WERI-Rb-1 (cell line): ENCODE data around the gene VWA5B1.

Experiments used
- DNase-seq: peaks from one replicate; pipeline ENCODE4 v3.0.0-alpha.2; 2020
- H3K27ac ChIP-seq: fragments of 250-450 bp; sonication (Bioruptor Pico); 2 replicates; pipeline ENCODE4 v1.5.1; 2020; ENCODE audit warnings: mild to moderate bottlenecking, moderate library complexity
- H3K27me3 ChIP-seq: fragments of 250-450 bp; sonication (Bioruptor Pico); 2 replicates; pipeline ENCODE4 v1.5.1; 2021; ENCODE audit warnings: mild to moderate bottlenecking, low read depth, moderate library complexity; ENCODE audit not compliant: insufficient read depth, severe bottlenecking
- H3K36me3 ChIP-seq: fragments of 250-450 bp; sonication (Bioruptor Pico); 2 replicates; pipeline ENCODE4 v1.5.1; 2020; ENCODE audit warnings: mild to moderate bottlenecking, moderate library complexity
- H3K4me3 ChIP-seq: 2 replicates; pipeline ENCODE4 v1.5.1; 2011; ENCODE audit warnings: low read depth, mild to moderate bottlenecking, control low read depth, low read length
- H3K9me3 ChIP-seq: fragments of 250-450 bp; sonication (Bioruptor Pico); 2 replicates; pipeline ENCODE4 v1.5.1; 2021; ENCODE audit warnings: mild to moderate bottlenecking, moderate library complexity; ENCODE audit not compliant: severe bottlenecking
- TF ChIP-seq, protein P1 (sequence below): IDR thresholded peaks from 2 replicates; pipeline ENCODE4 v1.5.1; 2011; ENCODE audit warnings: low read depth, mild to moderate bottlenecking, control low read depth, inconsistent platforms, low read length

The VWA5B1 gene

GRCh38 chr1:20355101-20355827, 64.6 kb downstream of the VWA5B1 start:
- Histone ChIP-seq H3K27ac (no peak overlapping the region), H3K36me3 (no peaks in the 10 kb centered on the region), H3K4me3 (no peak overlapping the region), H3K9me3 (no peaks in the 10 kb centered on the region), H3K27me3 (no peaks in the 10 kb centered on the region)
- TF ChIP-seq, protein P1, sequence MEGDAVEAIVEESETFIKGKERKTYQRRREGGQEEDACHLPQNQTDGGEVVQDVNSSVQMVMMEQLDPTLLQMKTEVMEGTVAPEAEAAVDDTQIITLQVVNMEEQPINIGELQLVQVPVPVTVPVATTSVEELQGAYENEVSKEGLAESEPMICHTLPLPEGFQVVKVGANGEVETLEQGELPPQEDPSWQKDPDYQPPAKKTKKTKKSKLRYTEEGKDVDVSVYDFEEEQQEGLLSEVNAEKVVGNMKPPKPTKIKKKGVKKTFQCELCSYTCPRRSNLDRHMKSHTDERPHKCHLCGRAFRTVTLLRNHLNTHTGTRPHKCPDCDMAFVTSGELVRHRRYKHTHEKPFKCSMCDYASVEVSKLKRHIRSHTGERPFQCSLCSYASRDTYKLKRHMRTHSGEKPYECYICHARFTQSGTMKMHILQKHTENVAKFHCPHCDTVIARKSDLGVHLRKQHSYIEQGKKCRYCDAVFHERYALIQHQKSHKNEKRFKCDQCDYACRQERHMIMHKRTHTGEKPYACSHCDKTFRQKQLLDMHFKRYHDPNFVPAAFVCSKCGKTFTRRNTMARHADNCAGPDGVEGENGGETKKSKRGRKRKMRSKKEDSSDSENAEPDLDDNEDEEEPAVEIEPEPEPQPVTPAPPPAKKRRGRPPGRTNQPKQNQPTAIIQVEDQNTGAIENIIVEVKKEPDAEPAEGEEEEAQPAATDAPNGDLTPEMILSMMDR, result no peak
- no peak for DNase-seq

GRCh38 chr1:20355828-20356735, 65.4 kb downstream of the VWA5B1 start:
- no peak for DNase-seq
- Histone ChIP-seq H3K9me3 (no peaks in the 10 kb centered on the region), H3K36me3 (no peaks in the 10 kb centered on the region), H3K27me3 (no peaks in the 10 kb centered on the region), H3K27ac (no peak overlapping the region), H3K4me3 (no peak overlapping the region)
- TF ChIP-seq, protein P1, result no peak

DNA sequence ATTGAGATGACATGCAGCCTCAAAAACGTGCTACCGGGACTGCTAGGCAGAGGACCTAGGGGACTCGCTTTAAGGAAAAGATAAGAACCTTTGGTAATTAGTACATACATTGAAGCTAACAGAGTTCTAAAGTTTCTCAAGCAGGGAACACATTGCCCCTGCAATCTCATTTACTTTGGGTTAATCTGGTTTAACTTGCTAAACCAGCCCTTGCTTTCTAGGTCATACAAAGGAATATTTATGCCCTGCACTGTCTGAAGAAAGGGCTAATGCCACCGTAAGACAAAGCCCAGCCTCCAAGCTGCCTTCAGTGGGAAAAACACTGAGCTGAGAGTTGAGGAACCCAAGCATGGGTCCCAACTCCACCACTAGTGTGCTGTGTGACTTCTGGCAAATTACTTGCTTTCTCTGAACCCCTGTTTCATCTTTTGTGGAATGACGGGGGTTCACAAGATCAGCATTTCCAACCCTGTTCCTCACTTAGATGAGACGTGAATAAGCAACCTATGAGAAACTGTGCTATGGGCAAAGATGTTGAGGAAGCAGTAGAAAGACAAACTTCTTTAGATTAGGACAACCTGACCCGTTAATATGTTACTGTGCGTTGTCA, 66.3 kb downstream of the VWA5B1 start:
- TF ChIP-seq, protein P1, result no peak
- Histone ChIP-seq H3K27me3 (no peaks in the 10 kb centered on the region), H3K4me3 (no peak overlapping the region), H3K27ac (no peak overlapping the region), H3K36me3 (no peaks in the 10 kb centered on the region), H3K9me3 (no peaks in the 10 kb centered on the region)
- no peak for DNase-seq

DNA sequence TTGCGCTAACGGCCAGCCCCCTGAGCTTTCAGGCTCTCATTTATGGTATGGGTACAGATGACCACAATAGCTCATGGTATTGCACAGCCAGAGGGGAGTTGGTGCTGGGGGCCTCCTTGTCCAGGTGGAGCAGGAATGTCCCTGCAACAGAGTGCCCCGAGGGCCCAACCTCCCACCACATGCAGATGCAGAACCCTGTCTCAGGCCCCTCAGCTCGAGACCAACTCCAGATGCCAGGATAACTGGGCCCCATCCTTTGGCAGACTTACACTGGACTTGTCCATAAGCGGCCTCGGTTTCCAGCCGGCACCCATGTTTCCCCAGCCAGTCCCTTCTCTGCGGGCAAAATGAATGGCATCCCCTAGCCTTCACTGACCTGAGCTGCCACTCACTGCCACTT, 67.1 kb downstream of the VWA5B1 start:
- TF ChIP-seq, protein P1, result no peak
- no peak for DNase-seq
- no peaks in the 10 kb centered on the region for H3K36me3 ChIP-seq
- no peaks in the 10 kb centered on the region for H3K9me3 ChIP-seq
- no peak overlapping the region for H3K27ac ChIP-seq
- H3K27me3 ChIP-seq, result no peaks in the 10 kb centered on the region
- H3K4me3 ChIP-seq, result no peak overlapping the region

DNA sequence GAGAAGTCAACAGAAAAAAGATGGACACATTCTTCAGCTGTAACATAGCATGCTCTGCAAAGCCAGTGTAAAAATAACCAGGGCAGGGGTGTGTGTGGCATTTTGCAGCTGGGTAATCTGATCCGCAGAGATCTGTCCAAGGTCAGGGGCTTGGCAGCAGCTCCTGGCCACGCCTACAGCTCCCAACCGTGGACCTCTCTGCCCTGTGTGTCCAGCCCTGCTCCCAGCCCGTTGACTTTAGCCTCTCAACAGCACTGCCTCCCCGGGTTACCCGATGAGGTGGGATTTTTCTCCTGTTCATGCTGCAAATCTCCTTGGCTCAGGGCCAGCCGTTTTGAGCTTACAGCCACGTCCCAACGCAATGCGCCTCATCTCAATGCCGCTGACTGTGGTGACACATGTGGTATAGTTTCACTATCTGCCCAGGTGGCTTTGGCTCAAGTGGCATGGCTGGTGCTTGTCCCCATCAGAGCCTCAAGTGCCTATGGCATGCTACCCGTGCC, 68.1 kb downstream of the VWA5B1 start:
- H3K4me3 ChIP-seq, result no peak overlapping the region
- peak; percentile 30 for DNase-seq
- H3K27me3 ChIP-seq, result no peaks in the 10 kb centered on the region

More for the DNA sequence above, 68.1 kb downstream of the VWA5B1 start:
- no peak overlapping the region for H3K27ac ChIP-seq
- TF ChIP-seq, protein P1, result no peak
- H3K36me3 ChIP-seq, result no peaks in the 10 kb centered on the region
- no peaks in the 10 kb centered on the region for H3K9me3 ChIP-seq
